Activated CD8-positive, alpha-beta memory T cell treated with anti-CD3 and anti-CD28 coated beads for 1 hour (primary cell): ENCODE data around the gene TRPV3.
A peak's percentile ranks its signal among the peaks of the same experiment; 100 is the strongest.

Experiments used
- DNase-seq, 2 donors: peaks; one replicate each; pipeline ENCODE4 v3.0.0-alpha.2; 2020; ENCODE audit warnings: low read depth in 1 of 2; ENCODE audit errors: extremely low read depth in 1 of 2

The TRPV3 gene

DNA sequence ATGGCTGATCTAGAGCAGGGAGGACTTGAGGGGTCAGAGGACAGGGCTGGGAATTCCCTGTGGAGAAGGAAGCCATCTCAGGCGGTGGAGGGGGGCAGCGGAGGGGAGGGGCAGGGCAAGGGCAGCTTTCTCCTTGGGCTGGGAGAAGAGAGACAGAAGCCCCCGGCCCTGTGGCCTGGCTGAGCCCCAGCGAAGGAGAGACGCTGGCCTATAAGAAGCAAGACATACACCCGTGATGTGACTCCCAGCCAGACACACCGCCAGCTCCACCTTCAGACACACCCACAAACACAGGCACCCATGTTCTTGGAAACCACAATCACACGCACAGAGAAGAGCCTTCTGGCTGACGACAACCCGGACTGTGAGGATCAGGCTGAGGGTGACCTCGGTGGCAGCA is 10.0 kb downstream of the TRPV3 start:
- no peak for DNase-seq

DNA sequence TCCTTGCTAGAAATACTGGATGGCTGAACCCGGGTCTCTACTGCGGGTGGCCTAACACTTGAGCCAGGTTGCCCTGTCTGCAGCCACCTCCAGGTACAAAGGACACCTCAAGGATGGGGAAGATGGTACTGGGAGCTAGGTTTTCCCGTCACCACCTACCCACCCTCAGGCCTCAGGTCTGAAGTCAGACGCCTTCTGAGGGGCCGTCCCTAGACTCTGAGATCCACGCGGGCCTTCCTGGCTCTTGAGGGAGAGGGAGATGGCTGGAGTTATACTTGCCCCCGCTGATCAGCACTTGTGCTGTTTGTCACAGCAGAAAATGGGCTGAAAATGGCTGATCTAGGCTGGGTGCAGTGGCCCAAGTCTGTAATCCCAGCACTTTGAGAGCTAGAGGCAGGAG is 10.6 kb downstream of the TRPV3 start:
- no peak for DNase-seq

DNA sequence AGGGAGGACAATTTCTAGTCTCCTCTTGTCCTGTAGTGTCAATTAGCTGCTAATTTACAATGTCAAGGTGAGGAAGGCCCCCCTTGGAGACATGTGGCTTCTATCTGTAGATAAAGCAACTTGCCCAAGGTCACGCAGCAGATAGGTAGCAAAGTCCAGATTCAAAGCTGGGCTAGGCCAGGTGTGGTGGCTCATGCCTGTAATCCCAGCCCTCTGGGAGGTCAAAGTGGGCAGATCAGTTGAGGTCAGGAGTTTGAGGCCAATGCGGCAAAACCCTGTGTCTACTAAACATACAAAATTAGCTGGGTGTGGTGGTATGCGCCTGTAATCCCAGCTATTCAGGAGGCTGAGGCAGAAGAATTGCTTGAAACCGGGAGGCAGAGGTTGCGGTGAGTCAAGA is 11.1 kb downstream of the TRPV3 start:
- DNase-seq, result no peak

DNA sequence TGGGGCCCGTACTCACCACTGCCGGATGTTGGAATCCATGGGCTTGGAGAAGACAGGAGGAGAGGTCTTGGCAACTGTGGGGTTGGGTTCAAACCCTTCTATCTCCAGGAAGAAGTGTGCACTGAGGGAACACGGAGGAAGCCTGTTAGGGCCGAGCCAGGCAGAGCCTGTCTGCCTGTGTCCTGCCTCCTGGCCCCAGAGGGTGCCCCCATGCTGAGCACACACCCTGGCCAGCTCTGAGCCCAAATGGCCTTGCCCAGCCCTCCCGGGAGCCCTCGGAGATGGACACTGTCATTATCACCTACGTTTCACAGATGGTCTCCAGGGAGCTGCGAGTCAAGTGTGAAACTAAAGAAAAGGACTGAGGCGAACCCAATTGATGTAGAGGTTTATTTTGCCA is 12.5 kb downstream of the TRPV3 start:
- no peak for DNase-seq

DNA sequence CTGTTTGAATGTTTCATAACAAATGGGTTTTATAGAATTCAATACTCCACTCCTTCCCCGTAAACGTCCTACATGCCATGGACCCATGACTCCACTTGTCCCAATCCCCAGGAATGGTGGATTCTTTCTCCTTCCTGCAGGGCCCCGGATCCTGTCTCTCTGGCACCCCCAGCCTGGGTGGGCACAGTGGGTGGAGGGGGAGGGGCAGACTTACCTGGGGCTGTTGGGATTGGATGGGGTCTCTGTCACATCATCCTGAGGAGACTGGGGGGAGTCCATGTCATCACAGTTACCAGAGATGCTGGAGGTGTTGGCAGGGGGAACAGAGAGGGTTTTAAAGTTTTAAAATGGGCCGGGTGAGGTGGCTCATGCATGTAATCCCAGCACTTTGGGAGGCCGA is 13.2 kb downstream of the TRPV3 start:
- DNase-seq, result no peak

DNA sequence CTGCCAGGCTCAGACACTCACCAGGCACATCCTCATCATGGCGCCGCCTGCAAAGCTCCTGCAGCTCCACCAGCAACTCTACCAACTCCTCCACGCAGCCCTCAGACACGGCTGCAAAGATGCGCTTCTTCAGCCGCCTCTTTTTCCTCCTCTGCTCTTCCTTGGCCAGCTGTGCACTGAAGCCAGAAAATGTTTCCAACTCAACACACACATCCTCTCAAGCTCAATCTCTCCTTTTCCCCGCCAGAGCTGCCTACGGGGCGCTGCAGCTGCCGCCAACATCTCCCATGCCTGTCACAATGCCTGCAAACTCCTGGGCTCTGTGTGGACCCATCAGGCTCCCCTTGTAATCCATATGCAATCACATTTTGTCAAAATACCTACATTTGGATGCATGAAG is 14.2 kb downstream of the TRPV3 start:
- no peak for DNase-seq

DNA sequence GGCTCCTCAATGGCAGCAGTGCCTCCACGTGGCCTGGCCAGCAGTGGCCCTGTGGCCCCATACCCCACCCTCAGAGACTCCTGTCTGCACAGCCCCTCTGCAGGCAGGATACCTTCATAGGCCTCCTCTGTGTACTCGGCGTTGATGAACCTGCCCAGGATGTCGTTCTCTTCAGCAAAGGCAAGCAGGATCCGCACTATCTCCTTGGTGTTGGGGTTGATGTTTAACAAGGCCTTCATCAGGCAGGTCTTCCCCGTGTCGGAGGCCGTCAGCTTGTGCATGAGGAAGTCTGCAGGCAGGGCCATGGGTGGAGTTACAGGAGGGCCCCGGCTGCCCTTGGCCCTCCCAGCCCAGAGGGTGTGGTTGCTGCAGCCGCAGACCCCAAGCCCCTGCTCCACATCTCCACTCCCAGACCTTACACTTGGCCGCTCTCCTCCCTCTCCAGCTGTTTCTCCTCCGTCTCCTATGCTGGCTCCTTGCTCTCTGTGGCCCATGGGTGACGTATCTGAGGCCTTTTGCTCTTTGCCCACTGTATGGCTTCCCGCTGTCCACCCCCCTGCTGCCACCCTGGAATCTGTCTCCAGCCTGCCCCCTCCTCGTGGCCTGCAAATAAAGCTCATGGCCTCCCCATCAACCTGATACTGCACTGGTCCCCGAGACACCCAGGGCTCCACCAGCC is 15.1 kb downstream of the TRPV3 start:
- no peak for DNase-seq

DNA sequence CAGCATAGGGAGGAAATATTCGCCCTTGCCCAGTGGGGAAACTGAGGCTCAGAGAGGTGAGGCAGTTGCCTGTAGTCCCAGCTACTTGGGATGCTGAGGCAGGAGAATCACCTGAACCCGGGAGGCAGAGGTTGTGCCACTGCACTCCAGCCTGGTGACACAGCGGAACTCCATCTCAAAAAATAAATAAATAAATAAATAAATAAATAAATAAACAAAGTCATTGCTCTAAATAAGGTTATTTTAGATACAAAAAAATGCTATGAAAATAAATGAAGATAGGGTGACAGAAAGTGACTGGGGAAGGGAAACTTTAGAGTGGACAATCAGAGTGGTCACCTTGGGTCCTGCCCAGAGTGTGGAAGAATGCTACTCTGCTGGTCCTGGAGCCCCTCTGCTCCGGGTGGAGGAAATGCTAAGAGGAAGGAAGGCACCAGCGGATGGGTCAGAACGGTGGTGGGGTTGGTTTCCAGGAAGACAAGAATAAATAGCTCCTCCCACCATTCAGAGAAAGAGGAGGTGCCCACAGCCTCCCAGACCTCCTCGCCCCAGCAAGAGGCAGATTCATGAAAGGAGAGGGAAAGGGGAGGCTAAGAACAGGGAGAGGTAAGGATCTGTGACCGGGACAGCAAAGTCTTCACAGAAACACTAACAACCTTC is 17.6 kb downstream of the TRPV3 start:
- DNase-seq, result no peak

DNA sequence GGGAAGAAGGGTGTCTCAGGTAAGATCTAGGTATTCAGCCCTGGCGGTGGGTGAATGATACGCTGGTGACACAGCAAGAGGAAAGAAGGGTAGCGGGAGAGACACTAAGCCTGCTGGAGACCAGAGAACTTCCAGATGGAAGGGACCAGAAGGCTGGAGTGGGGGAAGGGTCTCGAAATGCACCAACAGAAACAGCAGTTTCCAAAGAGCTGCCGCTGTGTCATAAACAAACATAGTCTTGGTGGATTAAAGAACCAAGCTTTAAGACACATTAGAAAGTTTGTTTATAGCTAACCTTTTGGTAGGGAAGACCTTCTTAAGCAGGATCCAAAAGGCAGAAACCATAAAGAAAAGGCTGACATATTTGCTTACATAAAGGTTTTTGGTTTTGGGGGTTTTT is 20.9 kb downstream of the TRPV3 start:
- no peak for DNase-seq

DNA sequence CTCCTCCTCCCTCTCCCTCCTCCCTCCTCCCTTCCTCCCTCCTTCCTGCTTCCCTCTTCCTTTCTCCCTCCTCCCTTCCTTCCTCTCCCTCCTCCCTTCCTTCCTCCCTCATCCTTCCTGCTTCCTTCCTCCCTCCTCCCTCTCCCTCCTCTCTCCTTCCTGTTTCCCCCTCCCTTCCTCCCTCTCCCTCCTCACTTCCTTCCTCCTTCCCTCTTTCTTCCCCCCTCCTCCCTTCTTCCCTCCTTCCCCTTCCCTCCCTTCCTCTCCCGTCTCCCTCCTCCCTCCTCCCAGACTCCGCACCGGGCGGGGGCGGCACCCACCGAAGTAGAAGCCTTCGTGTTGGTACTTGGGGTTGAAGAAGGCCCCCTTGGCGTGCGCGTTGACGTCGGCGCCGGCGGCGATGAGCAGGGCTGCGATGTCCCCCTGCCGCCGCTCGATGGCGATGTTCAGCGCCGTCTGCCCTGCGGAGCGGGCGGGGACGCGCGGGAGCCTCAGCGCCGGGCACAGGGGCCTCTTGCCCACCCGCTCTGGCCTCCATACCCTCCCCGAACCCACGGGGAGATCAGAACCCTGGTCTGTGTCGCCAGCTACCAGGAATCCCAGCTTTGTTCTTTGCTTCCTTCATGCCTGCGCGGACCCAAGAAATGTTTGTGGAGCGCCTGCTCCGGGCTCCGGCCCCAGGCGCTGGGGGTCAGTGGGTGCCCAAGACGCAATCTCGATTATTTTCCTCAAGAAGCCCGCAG is 22.2 kb downstream of the TRPV3 start:
- peak in 1 of 2 donors; percentile 38 for DNase-seq

DNA sequence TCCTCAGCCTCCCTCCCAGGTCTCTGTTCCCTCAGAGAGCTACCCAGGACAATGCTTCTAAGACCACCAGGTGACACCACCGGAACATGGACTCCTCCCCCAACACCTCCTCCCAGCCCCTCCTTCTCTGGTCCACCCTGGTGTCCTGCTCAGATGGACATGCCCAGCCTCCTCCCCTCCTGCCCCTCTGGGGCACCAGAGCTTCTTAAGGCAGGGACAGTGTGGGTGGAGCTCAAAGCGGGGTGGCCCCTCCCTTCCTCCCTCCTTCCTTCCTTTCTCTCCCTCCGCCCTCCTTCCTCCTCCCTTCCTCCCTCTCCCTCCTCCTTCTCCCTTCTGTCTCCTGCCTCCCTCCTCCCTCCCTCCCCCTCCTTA is 22.7 kb downstream of the TRPV3 start:
- no peak for DNase-seq

DNA sequence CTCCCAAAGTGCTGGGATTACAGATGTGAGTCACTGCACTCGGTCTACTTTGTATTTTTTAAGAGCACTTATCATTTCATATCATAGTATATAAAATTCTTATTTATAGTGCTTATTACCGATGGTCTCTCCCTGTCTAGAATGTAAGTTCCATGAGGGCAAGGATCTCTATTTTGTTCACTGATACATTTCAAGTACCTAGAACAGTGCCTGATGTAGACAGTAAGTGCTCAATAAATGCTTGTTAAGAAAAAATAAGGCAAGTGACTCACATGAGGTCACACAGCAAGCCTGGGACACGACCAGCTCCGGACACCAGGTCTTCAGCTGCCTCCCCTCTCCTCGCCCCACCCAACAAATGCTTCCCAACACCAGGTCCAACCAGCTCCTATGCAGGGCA is 23.9 kb downstream of the TRPV3 start:
- no peak for DNase-seq

DNA sequence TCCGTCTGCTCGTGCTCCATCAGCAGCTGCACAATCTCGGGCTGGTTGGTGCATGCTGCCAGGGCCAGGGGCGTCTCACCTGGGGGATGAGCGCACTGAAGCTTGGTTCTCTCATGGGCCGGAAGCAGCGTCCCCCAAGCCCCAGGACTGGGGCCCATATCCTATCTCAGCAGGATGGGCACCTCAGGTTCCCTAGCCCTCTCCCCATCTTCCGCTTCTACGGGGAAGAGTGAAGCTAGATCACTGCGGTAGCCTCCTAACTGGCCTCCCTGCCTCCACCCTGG is 24.8 kb downstream of the TRPV3 start:
- no peak for DNase-seq

DNA sequence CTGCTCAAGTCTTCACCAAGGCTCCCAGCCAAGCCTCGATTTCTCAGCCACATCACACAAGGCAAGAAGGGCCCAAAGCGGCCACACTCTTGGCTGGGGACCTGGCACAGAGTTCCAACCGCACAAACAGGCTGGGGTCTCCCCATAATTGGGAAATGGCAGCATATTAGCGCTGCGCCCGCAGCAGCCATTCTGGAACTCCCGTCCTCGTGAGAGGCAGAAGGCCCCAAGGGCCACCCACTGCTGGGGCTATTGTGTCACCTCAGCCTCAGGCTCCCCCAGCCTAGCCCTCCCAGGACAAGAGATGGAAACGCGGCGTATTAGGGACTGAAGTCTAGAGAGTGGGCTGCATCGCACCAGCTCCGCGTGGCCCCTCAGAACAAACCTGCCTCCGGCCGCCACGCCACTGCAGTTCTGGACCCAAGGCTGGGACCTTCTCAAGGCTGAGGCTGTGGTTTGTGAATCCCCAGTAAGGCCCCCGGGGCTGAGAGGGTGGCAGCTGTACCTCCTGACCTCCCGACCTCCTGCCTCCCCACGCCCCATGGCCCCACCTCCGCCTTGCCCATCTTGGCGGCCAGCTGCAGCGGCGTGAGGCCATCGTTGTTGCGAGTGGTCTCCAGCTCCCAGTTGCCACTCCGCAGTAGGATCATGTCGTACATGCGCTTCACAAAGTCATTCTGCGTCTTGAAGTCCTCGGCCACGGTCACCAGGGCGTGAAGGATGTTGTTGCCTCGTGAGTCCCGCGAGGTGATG is 25.3 kb downstream of the TRPV3 start:
- no peak for DNase-seq

DNA sequence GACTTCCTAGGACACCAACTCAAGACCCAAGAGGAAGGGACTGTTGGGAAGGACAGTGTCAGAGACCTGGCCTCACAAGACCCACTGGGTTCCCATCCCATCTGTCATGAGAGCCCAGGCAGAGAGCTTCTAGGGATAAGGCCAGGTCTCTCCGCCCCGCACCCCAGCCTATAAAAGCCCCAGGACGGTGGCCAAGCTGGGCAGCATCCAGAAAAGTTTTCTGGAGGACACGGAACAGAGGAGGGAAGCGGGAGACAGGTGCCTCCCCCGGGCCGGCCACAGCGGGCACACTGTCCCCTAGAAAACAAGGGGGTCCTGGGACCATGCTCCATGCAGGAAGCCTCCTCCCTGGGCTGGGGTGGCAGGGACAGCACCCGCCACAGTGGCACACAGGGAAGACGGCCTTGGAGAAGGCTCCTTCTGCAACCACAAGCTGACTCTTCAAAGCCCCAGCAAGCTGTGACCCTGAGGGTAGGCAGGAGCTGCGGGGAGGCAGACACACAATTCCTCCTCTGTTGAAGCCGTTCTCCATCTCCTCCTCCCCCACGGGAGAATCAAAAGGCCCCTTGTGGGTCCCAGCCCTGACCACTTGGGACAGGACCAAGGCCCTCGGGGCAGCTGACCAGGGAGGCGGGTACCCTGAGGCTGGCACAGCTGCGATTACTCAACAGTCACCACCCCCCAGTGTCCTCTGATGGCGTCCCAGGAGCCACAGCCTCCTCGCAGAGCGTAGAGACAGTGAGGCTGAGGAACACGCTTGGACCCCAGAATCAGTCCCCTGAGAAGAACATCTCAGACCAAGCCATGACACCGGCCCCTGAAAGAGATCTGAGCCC is 26.1 kb downstream of the TRPV3 start:
- no peak for DNase-seq

DNA sequence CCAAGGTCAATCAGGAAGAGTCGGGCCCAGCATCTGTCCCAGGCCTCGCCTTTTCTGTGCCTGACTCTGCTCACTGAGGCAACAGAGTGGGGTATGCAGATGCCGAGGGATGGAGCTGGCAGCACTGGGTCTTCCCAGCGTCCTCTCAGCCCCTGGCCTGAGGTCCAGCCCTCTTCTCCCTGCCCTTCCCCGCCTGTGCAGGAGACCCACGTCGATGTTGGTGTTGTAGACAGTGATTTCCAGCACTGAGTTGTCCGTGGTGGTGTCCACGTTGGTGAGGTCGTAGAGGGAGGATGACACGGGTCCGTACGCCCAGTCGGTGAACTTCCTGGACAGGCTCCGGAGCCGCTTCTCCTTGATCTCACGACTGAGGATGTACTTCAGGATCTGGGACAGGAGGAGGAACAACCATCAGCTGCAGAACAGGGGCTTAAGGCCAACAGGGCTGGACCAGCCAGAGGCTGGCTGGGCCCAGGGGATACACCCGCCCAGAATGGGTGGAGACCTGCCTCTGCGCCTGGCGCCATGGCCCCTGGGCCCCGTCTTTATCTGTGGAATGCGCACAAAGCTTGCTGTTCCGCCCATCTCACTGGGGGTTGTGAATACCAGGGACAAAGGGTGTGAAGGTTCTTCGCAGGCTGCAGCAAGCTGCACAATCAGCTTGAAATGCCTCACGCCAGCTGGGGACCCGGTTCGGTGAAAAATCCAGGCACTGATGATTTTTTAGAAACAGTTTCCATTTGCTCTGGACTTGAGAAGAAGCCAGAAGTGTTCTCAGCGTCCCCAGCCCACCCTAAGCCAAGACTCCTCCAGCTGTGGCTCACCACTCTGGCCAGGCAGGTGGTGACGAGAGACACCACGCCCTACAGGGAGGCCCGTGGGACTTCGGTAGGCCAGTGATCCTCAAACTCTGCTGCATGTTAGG is 27.5 kb downstream of the TRPV3 start:
- DNase-seq, result no peak

DNA sequence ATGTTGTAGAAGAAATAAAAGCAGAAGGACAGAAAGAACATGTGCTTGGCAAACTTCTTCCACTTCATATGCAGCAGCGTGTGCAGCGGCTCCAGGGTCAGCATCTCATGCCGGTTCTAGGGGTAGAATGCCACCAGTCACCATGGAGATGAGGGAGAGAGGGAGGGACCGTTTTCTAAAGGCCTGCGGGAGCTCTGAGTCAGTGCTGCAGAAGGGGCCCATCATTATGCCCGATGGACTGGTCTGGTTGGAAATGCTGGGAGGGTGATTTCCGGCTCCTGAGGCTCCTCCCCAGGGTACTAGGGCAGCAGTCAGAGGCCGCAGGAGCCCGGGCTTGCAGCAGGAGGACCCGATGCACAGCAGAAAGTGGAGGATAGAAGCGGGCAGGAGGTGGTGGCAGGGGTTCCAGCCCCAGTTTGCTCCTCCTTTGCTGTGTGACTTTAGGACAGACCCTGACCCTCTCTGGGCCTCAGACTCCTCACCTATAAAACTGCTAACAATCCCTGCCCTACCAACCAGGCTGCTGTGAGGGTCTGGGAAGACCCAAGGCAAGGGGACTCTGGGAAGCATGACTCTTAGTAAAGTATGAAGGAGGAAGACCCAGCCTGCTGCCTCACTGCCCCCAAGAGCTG is 28.6 kb downstream of the TRPV3 start:
- DNase-seq, result no peak

DNA sequence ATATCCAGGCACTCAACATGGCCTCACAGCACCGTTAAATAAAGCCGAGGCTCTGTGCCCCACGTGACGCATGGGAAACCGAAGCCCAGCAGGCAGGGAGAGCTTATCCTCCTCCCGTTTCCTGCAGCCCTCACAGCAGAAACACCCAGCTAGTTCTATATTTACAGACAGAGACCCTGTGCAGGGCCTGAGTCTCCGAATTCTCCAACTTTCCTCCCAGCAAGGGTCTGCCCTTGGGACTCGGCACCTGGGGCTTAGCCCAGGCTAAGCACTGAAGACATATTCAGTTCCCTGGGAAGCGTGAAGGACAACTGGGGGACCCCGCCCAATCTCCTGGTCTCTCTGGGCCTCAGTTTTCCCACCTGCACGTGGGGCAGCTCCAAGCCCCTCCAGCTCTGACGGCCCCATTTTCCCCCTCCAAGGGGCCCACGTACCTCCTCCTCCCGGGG is 29.2 kb downstream of the TRPV3 start:
- DNase-seq, result no peak

DNA sequence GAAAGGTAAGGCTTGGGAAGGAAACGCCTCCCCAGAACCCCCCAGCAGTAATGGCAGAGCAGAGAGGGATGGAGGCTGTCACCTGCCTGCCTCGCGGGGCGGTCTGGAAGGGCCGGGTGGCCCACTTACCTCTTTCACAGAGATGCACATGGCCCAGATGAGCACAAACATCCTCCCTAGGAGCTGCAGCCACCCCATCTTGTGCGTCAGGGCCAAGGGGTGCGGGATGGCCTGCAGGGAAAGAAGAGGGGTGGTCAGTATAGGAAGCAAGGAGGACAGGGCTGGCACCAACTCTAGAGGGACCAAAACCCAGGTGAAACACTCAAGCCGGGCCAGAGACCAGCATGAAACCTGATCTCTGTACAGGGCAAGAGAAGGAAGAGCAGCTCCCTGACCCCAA is 29.7 kb downstream of the TRPV3 start:
- no peak for DNase-seq
